Measurements from ENCODE around the gene KIF7. TPM values are rescaled to one million over a fixed set of nuclear protein-coding genes. Genes with fewer than 3 reads are reported as not detected.

KIF7 gene
- total and polyA plus RNA-seq, 2 donors, result 9.4 to 9.9 TPM

GRCh38 chr15:89679212-89679611 is 23.9 kb upstream of the KIF7 start, which contains the start of gene PLIN1:
Gene PLIN1, minus strand, starts transcription at chr15:89679367. Its CDS starts 1,878 bp downstream, at chr15:89677489.
- H3K4me3 ChIP-seq (ENCODE audit: low read depth, low read length), result no peak within 1 kb of the TSS
- peaks cover 3% of the 10 kb centered on the region for H3K4me1 ChIP-seq (ENCODE audit: insufficient read depth)
- 92% methylated on average over 2 of the region's 2 CpGs for WGBS
- no peak within 1 kb of the TSS for H3K27ac ChIP-seq (ENCODE audit: low read depth)
- H3K36me3 ChIP-seq (ENCODE audit: insufficient read depth), result no peaks in the 10 kb centered on the region
- DNase-seq (ENCODE audit: extremely low spot score), result no peak

- Histone ChIP-seq H3K36me3 (ENCODE audit: insufficient read depth) (no peaks in the 10 kb centered on the region), H3K4me1 (ENCODE audit: insufficient read depth) (peaks cover 3% of the 10 kb centered on the region), H3K4me3 (ENCODE audit: low read depth, low read length) (no peak overlapping the region), H3K27ac (ENCODE audit: low read depth) (no peak overlapping the region)
- WGBS, result 97% methylated on average over 1 of the region's 1 CpG
- no peak for DNase-seq (ENCODE audit: extremely low spot score)
These were observed 22.1 kb upstream of the KIF7 start for GRCh38 chr15:89677381-89677780.

- no peak for DNase-seq (ENCODE audit: extremely low spot score)
- no peak overlapping the region for H3K27ac ChIP-seq (ENCODE audit: low read depth)
- no peaks in the 10 kb centered on the region for H3K4me1 ChIP-seq (ENCODE audit: insufficient read depth)
- no peaks in the 10 kb centered on the region for H3K36me3 ChIP-seq (ENCODE audit: insufficient read depth)
- no peak overlapping the region for H3K4me3 ChIP-seq (ENCODE audit: low read depth, low read length)
- WGBS, result 77% methylated on average over 6 of the region's 6 CpGs
These were observed 20.3 kb upstream of the KIF7 start for GRCh38 chr15:89675606-89676005.

GRCh38 chr15:89674526-89674925 is 19.3 kb upstream of the KIF7 start:
- Histone ChIP-seq H3K4me1 (ENCODE audit: insufficient read depth) (no peaks in the 10 kb centered on the region), H3K27ac (ENCODE audit: low read depth) (no peak overlapping the region), H3K4me3 (ENCODE audit: low read depth, low read length) (no peak overlapping the region), H3K36me3 (ENCODE audit: insufficient read depth) (no peaks in the 10 kb centered on the region)
- 79% methylated on average over 4 of the region's 4 CpGs for WGBS
- no peak for DNase-seq (ENCODE audit: extremely low spot score)

- DNase-seq (ENCODE audit: extremely low spot score), result no peak
- WGBS, result 69% methylated on average over 12 of the region's 12 CpGs
These were observed 17.9 kb upstream of the KIF7 start for GRCh38 chr15:89673165-89673512.

GRCh38 chr15:89672221-89673164 is 17.2 kb upstream of the KIF7 start:
- no peak for DNase-seq (ENCODE audit: extremely low spot score)
- H3K36me3 ChIP-seq (ENCODE audit: insufficient read depth), result no peaks in the 10 kb centered on the region
- H3K27ac ChIP-seq (ENCODE audit: low read depth), result no peak overlapping the region
- WGBS, result 82% methylated on average over 12 of the region's 12 CpGs
- H3K4me1 ChIP-seq (ENCODE audit: insufficient read depth), result no peaks in the 10 kb centered on the region
- H3K4me3 ChIP-seq (ENCODE audit: low read depth, low read length), result no peak overlapping the region

More at GRCh38 chr15:89673165-89673512, 17.9 kb upstream of the KIF7 start:
- no peaks in the 10 kb centered on the region for H3K4me1 ChIP-seq (ENCODE audit: insufficient read depth)
- H3K4me3 ChIP-seq (ENCODE audit: low read depth, low read length), result no peak overlapping the region
- no peaks in the 10 kb centered on the region for H3K36me3 ChIP-seq (ENCODE audit: insufficient read depth)
- no peak overlapping the region for H3K27ac ChIP-seq (ENCODE audit: low read depth)

GRCh38 chr15:89671687-89672086 is 16.4 kb upstream of the KIF7 start:
- Histone ChIP-seq H3K36me3 (ENCODE audit: insufficient read depth) (no peaks in the 10 kb centered on the region), H3K4me1 (ENCODE audit: insufficient read depth) (no peaks in the 10 kb centered on the region), H3K4me3 (ENCODE audit: low read depth, low read length) (no peak overlapping the region), H3K27ac (ENCODE audit: low read depth) (no peak overlapping the region)
- DNase-seq (ENCODE audit: extremely low spot score), result no peak
- 56% methylated on average over 4 of the region's 4 CpGs for WGBS

GRCh38 chr15:89670971-89671560 is 15.8 kb upstream of the KIF7 start:
- no peaks in the 10 kb centered on the region for H3K36me3 ChIP-seq (ENCODE audit: insufficient read depth)
- H3K4me1 ChIP-seq (ENCODE audit: insufficient read depth), result no peaks in the 10 kb centered on the region
- H3K4me3 ChIP-seq (ENCODE audit: low read depth, low read length), result no peak overlapping the region
- 83% methylated on average over 12 of the region's 12 CpGs for WGBS
- DNase-seq (ENCODE audit: extremely low spot score), result no peak
- no peak overlapping the region for H3K27ac ChIP-seq (ENCODE audit: low read depth)

- no peak for DNase-seq (ENCODE audit: extremely low spot score)
- no peak overlapping the region for H3K27ac ChIP-seq (ENCODE audit: low read depth)
- H3K4me3 ChIP-seq (ENCODE audit: low read depth, low read length), result no peak overlapping the region
- WGBS, result 94% methylated on average over 15 of the region's 15 CpGs
- no peaks in the 10 kb centered on the region for H3K4me1 ChIP-seq (ENCODE audit: insufficient read depth)
- H3K36me3 ChIP-seq (ENCODE audit: insufficient read depth), result no peaks in the 10 kb centered on the region
These were observed 14.7 kb upstream of the KIF7 start for GRCh38 chr15:89669941-89670340.

- no peak overlapping the region for H3K4me3 ChIP-seq (ENCODE audit: low read depth, low read length)
These were observed 14.1 kb upstream of the KIF7 start for GRCh38 chr15:89669309-89669865.

GRCh38 chr15:89668171-89668570 is 12.9 kb upstream of the KIF7 start:
- Histone ChIP-seq H3K4me1 (ENCODE audit: insufficient read depth) (no peaks in the 10 kb centered on the region), H3K27ac (ENCODE audit: low read depth) (no peak overlapping the region), H3K4me3 (ENCODE audit: low read depth, low read length) (no peak overlapping the region), H3K36me3 (ENCODE audit: insufficient read depth) (no peaks in the 10 kb centered on the region)
- no peak for DNase-seq (ENCODE audit: extremely low spot score)
- WGBS, result 94% methylated on average over 3 of the region's 3 CpGs

More at GRCh38 chr15:89669309-89669865, 14.1 kb upstream of the KIF7 start:
- H3K4me1 ChIP-seq (ENCODE audit: insufficient read depth), result no peaks in the 10 kb centered on the region
- DNase-seq (ENCODE audit: extremely low spot score), result no peak
- 77% methylated on average over 9 of the region's 9 CpGs for WGBS
- no peaks in the 10 kb centered on the region for H3K36me3 ChIP-seq (ENCODE audit: insufficient read depth)
- H3K27ac ChIP-seq (ENCODE audit: low read depth), result no peak overlapping the region

- H3K4me1 ChIP-seq (ENCODE audit: insufficient read depth), result no peaks in the 10 kb centered on the region
- WGBS, result 95% methylated on average over 7 of the region's 7 CpGs
- no peaks in the 10 kb centered on the region for H3K36me3 ChIP-seq (ENCODE audit: insufficient read depth)
- H3K4me3 ChIP-seq (ENCODE audit: low read depth, low read length), result no peak overlapping the region
- no peak for DNase-seq (ENCODE audit: extremely low spot score)
- H3K27ac ChIP-seq (ENCODE audit: low read depth), result no peak overlapping the region
These were observed 12.4 kb upstream of the KIF7 start for GRCh38 chr15:89667706-89667960.

GRCh38 chr15:89666858-89667705 is 11.8 kb upstream of the KIF7 start:
- H3K36me3 ChIP-seq (ENCODE audit: insufficient read depth), result no peaks in the 10 kb centered on the region
- no peaks in the 10 kb centered on the region for H3K4me1 ChIP-seq (ENCODE audit: insufficient read depth)
- H3K27ac ChIP-seq (ENCODE audit: low read depth), result no peak overlapping the region
- H3K4me3 ChIP-seq (ENCODE audit: low read depth, low read length), result no peak overlapping the region
- 82% methylated on average over 13 of the region's 13 CpGs for WGBS
- DNase-seq (ENCODE audit: extremely low spot score), result no peak
